ENCODE data around the gene DGLUCY.
"Not testable (repeated sequence)": the region's sequence is repeated elsewhere in the genome, so short reads cannot be mapped to it uniquely, and the experiment has no call there.

DGLUCY gene

GRCh38 chr14:91173904-91174303, 60.0 kb downstream of the DGLUCY start:
- DNase-seq (ENCODE audit: insufficient read length, low spot score) (no peak), FAIRE-seq (no peak)
- TF ChIP-seq PAX5 (IDR thresholded peaks at IDR 0.05; ENCODE audit: insufficient read depth, low read length, severe bottlenecking): no peak
- no peak for TF ChIP-seq POLR2A (IDR thresholded peaks at IDR 0.05; ENCODE audit: low read depth, low read length)
- no peak for TF ChIP-seq POU2F2 (IDR thresholded peaks at IDR 0.05; ENCODE audit: low read depth, low read length)
- no peak for TF ChIP-seq SPI1 (IDR thresholded peaks at IDR 0.05; ENCODE audit: low read depth, low read length)
- no peak for TF ChIP-seq TAF1 (IDR thresholded peaks at IDR 0.05; ENCODE audit: low read depth, low read length)
- TF ChIP-seq POLR2AphosphoS5 (IDR thresholded peaks at IDR 0.05; ENCODE audit: low read depth, low read length): no peak

GRCh38 chr14:91175291-91176201, 61.7 kb downstream of the DGLUCY start:
- FAIRE-seq (no peak), DNase-seq (ENCODE audit: insufficient read length, low spot score) (no peak)
- TF ChIP-seq POLR2A (IDR thresholded peaks at IDR 0.05; ENCODE audit: low read depth, low read length) (no peak), POU2F2 (IDR thresholded peaks at IDR 0.05; ENCODE audit: low read depth, low read length) (no peak), PAX5 (IDR thresholded peaks at IDR 0.05; ENCODE audit: insufficient read depth, low read length, severe bottlenecking) (no peak), TAF1 (IDR thresholded peaks at IDR 0.05; ENCODE audit: low read depth, low read length) (no peak), SPI1 (IDR thresholded peaks at IDR 0.05; ENCODE audit: low read depth, low read length) (no peak), POLR2AphosphoS5 (IDR thresholded peaks at IDR 0.05; ENCODE audit: low read depth, low read length) (no peak)

- TF ChIP-seq POLR2A (IDR thresholded peaks at IDR 0.05; ENCODE audit: low read depth, low read length): no peak
- no peak for TF ChIP-seq TAF1 (IDR thresholded peaks at IDR 0.05; ENCODE audit: low read depth, low read length)
- no peak for TF ChIP-seq SPI1 (IDR thresholded peaks at IDR 0.05; ENCODE audit: low read depth, low read length)
- no peak for TF ChIP-seq POU2F2 (IDR thresholded peaks at IDR 0.05; ENCODE audit: low read depth, low read length)
- TF ChIP-seq PAX5 (IDR thresholded peaks at IDR 0.05; ENCODE audit: insufficient read depth, low read length, severe bottlenecking): no peak
- no peak for TF ChIP-seq POLR2AphosphoS5 (IDR thresholded peaks at IDR 0.05; ENCODE audit: low read depth, low read length)
- DNase-seq (ENCODE audit: insufficient read length, low spot score) (peak; percentile 40), FAIRE-seq (peak; percentile 85)
These were observed 63.5 kb downstream of the DGLUCY start for GRCh38 chr14:91177073-91178034.

GRCh38 chr14:91180611-91181010, 66.7 kb downstream of the DGLUCY start:
- FAIRE-seq (no peak), DNase-seq (ENCODE audit: insufficient read length, low spot score) (no peak)
- TF ChIP-seq POLR2AphosphoS5 (IDR thresholded peaks at IDR 0.05; ENCODE audit: low read depth, low read length): no peak
- no peak for TF ChIP-seq TAF1 (IDR thresholded peaks at IDR 0.05; ENCODE audit: low read depth, low read length)
- no peak for TF ChIP-seq POLR2A (IDR thresholded peaks at IDR 0.05; ENCODE audit: low read depth, low read length)
- no peak for TF ChIP-seq PAX5 (IDR thresholded peaks at IDR 0.05; ENCODE audit: insufficient read depth, low read length, severe bottlenecking)
- no peak for TF ChIP-seq SPI1 (IDR thresholded peaks at IDR 0.05; ENCODE audit: low read depth, low read length)
- TF ChIP-seq POU2F2 (IDR thresholded peaks at IDR 0.05; ENCODE audit: low read depth, low read length): no peak

GRCh38 chr14:91182753-91183152, 68.9 kb downstream of the DGLUCY start:
- FAIRE-seq; DNase-seq (ENCODE audit: insufficient read length, low spot score): not testable (repeated sequence)

GRCh38 chr14:91184559-91184958, 70.7 kb downstream of the DGLUCY start:
- FAIRE-seq: no peak
- TF ChIP-seq POLR2AphosphoS5 (IDR thresholded peaks at IDR 0.05; ENCODE audit: low read depth, low read length) (no peak), SPI1 (IDR thresholded peaks at IDR 0.05; ENCODE audit: low read depth, low read length) (no peak), POLR2A (IDR thresholded peaks at IDR 0.05; ENCODE audit: low read depth, low read length) (no peak), PAX5 (IDR thresholded peaks at IDR 0.05; ENCODE audit: insufficient read depth, low read length, severe bottlenecking) (no peak), TAF1 (IDR thresholded peaks at IDR 0.05; ENCODE audit: low read depth, low read length) (no peak), POU2F2 (IDR thresholded peaks at IDR 0.05; ENCODE audit: low read depth, low read length) (no peak)
- DNase-seq (ENCODE audit: insufficient read length, low spot score): no peak

- FAIRE-seq: no peak
- DNase-seq (ENCODE audit: insufficient read length, low spot score): no peak
- TF ChIP-seq SPI1 (IDR thresholded peaks at IDR 0.05; ENCODE audit: low read depth, low read length) (no peak), TAF1 (IDR thresholded peaks at IDR 0.05; ENCODE audit: low read depth, low read length) (no peak), POLR2AphosphoS5 (IDR thresholded peaks at IDR 0.05; ENCODE audit: low read depth, low read length) (no peak), PAX5 (IDR thresholded peaks at IDR 0.05; ENCODE audit: insufficient read depth, low read length, severe bottlenecking) (no peak), POU2F2 (IDR thresholded peaks at IDR 0.05; ENCODE audit: low read depth, low read length) (no peak), POLR2A (IDR thresholded peaks at IDR 0.05; ENCODE audit: low read depth, low read length) (no peak)
These were observed 71.8 kb downstream of the DGLUCY start for GRCh38 chr14:91185721-91186120.

- no peak for TF ChIP-seq SPI1 (IDR thresholded peaks at IDR 0.05; ENCODE audit: low read depth, low read length)
- TF ChIP-seq POLR2A (IDR thresholded peaks at IDR 0.05; ENCODE audit: low read depth, low read length): no peak
- no peak for TF ChIP-seq TAF1 (IDR thresholded peaks at IDR 0.05; ENCODE audit: low read depth, low read length)
- TF ChIP-seq POLR2AphosphoS5 (IDR thresholded peaks at IDR 0.05; ENCODE audit: low read depth, low read length): no peak
- TF ChIP-seq POU2F2 (IDR thresholded peaks at IDR 0.05; ENCODE audit: low read depth, low read length): no peak
- no peak for TF ChIP-seq PAX5 (IDR thresholded peaks at IDR 0.05; ENCODE audit: insufficient read depth, low read length, severe bottlenecking)
- no peak for FAIRE-seq
- no peak for DNase-seq (ENCODE audit: insufficient read length, low spot score)
These were observed 72.7 kb downstream of the DGLUCY start for GRCh38 chr14:91186515-91187066.

- DNase-seq (ENCODE audit: insufficient read length, low spot score) (no peak), FAIRE-seq (no peak)
- TF ChIP-seq SPI1 (IDR thresholded peaks at IDR 0.05; ENCODE audit: low read depth, low read length) (no peak), TAF1 (IDR thresholded peaks at IDR 0.05; ENCODE audit: low read depth, low read length) (no peak), POU2F2 (IDR thresholded peaks at IDR 0.05; ENCODE audit: low read depth, low read length) (no peak), POLR2AphosphoS5 (IDR thresholded peaks at IDR 0.05; ENCODE audit: low read depth, low read length) (no peak), PAX5 (IDR thresholded peaks at IDR 0.05; ENCODE audit: insufficient read depth, low read length, severe bottlenecking) (no peak), POLR2A (IDR thresholded peaks at IDR 0.05; ENCODE audit: low read depth, low read length) (no peak)
These were observed 73.4 kb downstream of the DGLUCY start for GRCh38 chr14:91187271-91187670.

All from GM12891 (cell line).